ENCODE data around the gene POU6F2.

Gene POU6F2

GRCh38 chr7:39238234-39238869 lies 260.6 kb downstream of the POU6F2 start:
- H3K9ac ChIP-seq (ENCODE audit: low read length in 2 of 2) = no peak overlapping the region
- no peaks in the 10 kb centered on the region for H3K27me3 ChIP-seq (ENCODE audit: control insufficient read depth in 1 of 2, insufficient read depth in 2 of 2, low read length in 2 of 2)
- H3K4me3 ChIP-seq (ENCODE audit: low read length in 2 of 2) = no peak overlapping the region
- no peaks in the 10 kb centered on the region for H3K4me1 ChIP-seq (ENCODE audit: control insufficient read depth, insufficient read depth, low read length)
- no peaks in the 10 kb centered on the region for H3K36me3 ChIP-seq (ENCODE audit: control insufficient read depth in 2 of 2, insufficient read depth in 2 of 2, low read length in 2 of 2)
- no peaks in the 10 kb centered on the region for H3K9me3 ChIP-seq (ENCODE audit: control insufficient read depth in 2 of 2, low read length in 2 of 2)
- H3K27ac ChIP-seq (ENCODE audit: low read length) = no peak overlapping the region

GRCh38 chr7:39240864-39241263 lies 263.2 kb downstream of the POU6F2 start:
- Histone ChIP-seq H3K27ac (ENCODE audit: low read length) (no peak overlapping the region), H3K27me3 (ENCODE audit: control insufficient read depth in 1 of 2, insufficient read depth in 2 of 2, low read length in 2 of 2) (no peaks in the 10 kb centered on the region), H3K4me3 (ENCODE audit: low read length in 2 of 2) (no peak overlapping the region), H3K9ac (ENCODE audit: low read length in 2 of 2) (no peak overlapping the region), H3K4me1 (ENCODE audit: control insufficient read depth, insufficient read depth, low read length) (no peaks in the 10 kb centered on the region), H3K36me3 (ENCODE audit: control insufficient read depth in 2 of 2, insufficient read depth in 2 of 2, low read length in 2 of 2) (no peaks in the 10 kb centered on the region), H3K9me3 (ENCODE audit: control insufficient read depth in 2 of 2, low read length in 2 of 2) (no peaks in the 10 kb centered on the region)

- H3K36me3 ChIP-seq (ENCODE audit: control insufficient read depth in 2 of 2, insufficient read depth in 2 of 2, low read length in 2 of 2) = no peaks in the 10 kb centered on the region
- no peak overlapping the region for H3K4me3 ChIP-seq (ENCODE audit: low read length in 2 of 2)
- no peaks in the 10 kb centered on the region for H3K27me3 ChIP-seq (ENCODE audit: control insufficient read depth in 1 of 2, insufficient read depth in 2 of 2, low read length in 2 of 2)
- H3K4me1 ChIP-seq (ENCODE audit: control insufficient read depth, insufficient read depth, low read length) = no peaks in the 10 kb centered on the region
- no peak overlapping the region for H3K9ac ChIP-seq (ENCODE audit: low read length in 2 of 2)
- H3K9me3 ChIP-seq (ENCODE audit: control insufficient read depth in 2 of 2, low read length in 2 of 2) = no peaks in the 10 kb centered on the region
- H3K27ac ChIP-seq (ENCODE audit: low read length) = no peak overlapping the region
These were observed 269.9 kb downstream of the POU6F2 start for GRCh38 chr7:39247576-39247975.

- H3K27ac ChIP-seq (ENCODE audit: low read length) = no peak overlapping the region
- no peak overlapping the region for H3K4me3 ChIP-seq (ENCODE audit: low read length in 2 of 2)
- no peaks in the 10 kb centered on the region for H3K27me3 ChIP-seq (ENCODE audit: control insufficient read depth in 1 of 2, insufficient read depth in 2 of 2, low read length in 2 of 2)
- H3K9ac ChIP-seq (ENCODE audit: low read length in 2 of 2) = no peak overlapping the region
- H3K9me3 ChIP-seq (ENCODE audit: control insufficient read depth in 2 of 2, low read length in 2 of 2) = no peaks in the 10 kb centered on the region
- H3K4me1 ChIP-seq (ENCODE audit: control insufficient read depth, insufficient read depth, low read length) = no peaks in the 10 kb centered on the region
- H3K36me3 ChIP-seq (ENCODE audit: control insufficient read depth in 2 of 2, insufficient read depth in 2 of 2, low read length in 2 of 2) = no peaks in the 10 kb centered on the region
These were observed 270.5 kb downstream of the POU6F2 start for GRCh38 chr7:39248041-39248691.

GRCh38 chr7:39248692-39249090 lies 271.0 kb downstream of the POU6F2 start:
- H3K27ac ChIP-seq (ENCODE audit: low read length) = no peak overlapping the region
- H3K4me3 ChIP-seq (ENCODE audit: low read length in 2 of 2) = no peak overlapping the region
- no peak overlapping the region for H3K9ac ChIP-seq (ENCODE audit: low read length in 2 of 2)
- H3K9me3 ChIP-seq (ENCODE audit: control insufficient read depth in 2 of 2, low read length in 2 of 2) = no peaks in the 10 kb centered on the region
- H3K36me3 ChIP-seq (ENCODE audit: control insufficient read depth in 2 of 2, insufficient read depth in 2 of 2, low read length in 2 of 2) = no peaks in the 10 kb centered on the region
- H3K27me3 ChIP-seq (ENCODE audit: control insufficient read depth in 1 of 2, insufficient read depth in 2 of 2, low read length in 2 of 2) = no peaks in the 10 kb centered on the region
- H3K4me1 ChIP-seq (ENCODE audit: control insufficient read depth, insufficient read depth, low read length) = no peaks in the 10 kb centered on the region

GRCh38 chr7:39249635-39250152 lies 272.0 kb downstream of the POU6F2 start:
- H3K27ac ChIP-seq (ENCODE audit: low read length) = no peak overlapping the region
- H3K9me3 ChIP-seq (ENCODE audit: control insufficient read depth in 2 of 2, low read length in 2 of 2) = no peaks in the 10 kb centered on the region

GRCh38 chr7:39252916-39253315 lies 275.2 kb downstream of the POU6F2 start:
- Histone ChIP-seq H3K9ac (ENCODE audit: low read length in 2 of 2) (no peak overlapping the region), H3K9me3 (ENCODE audit: control insufficient read depth in 2 of 2, low read length in 2 of 2) (no peaks in the 10 kb centered on the region), H3K36me3 (ENCODE audit: control insufficient read depth in 2 of 2, insufficient read depth in 2 of 2, low read length in 2 of 2) (no peaks in the 10 kb centered on the region), H3K27me3 (ENCODE audit: control insufficient read depth in 1 of 2, insufficient read depth in 2 of 2, low read length in 2 of 2) (no peaks in the 10 kb centered on the region), H3K27ac (ENCODE audit: low read length) (no peak overlapping the region), H3K4me3 (ENCODE audit: low read length in 2 of 2) (no peak overlapping the region), H3K4me1 (ENCODE audit: control insufficient read depth, insufficient read depth, low read length) (no peaks in the 10 kb centered on the region)

More at GRCh38 chr7:39249635-39250152, 272.0 kb downstream of the POU6F2 start:
- Histone ChIP-seq H3K36me3 (ENCODE audit: control insufficient read depth in 2 of 2, insufficient read depth in 2 of 2, low read length in 2 of 2) (no peaks in the 10 kb centered on the region), H3K4me3 (ENCODE audit: low read length in 2 of 2) (no peak overlapping the region), H3K27me3 (ENCODE audit: control insufficient read depth in 1 of 2, insufficient read depth in 2 of 2, low read length in 2 of 2) (no peaks in the 10 kb centered on the region), H3K9ac (ENCODE audit: low read length in 2 of 2) (no peak overlapping the region), H3K4me1 (ENCODE audit: control insufficient read depth, insufficient read depth, low read length) (no peaks in the 10 kb centered on the region)

GRCh38 chr7:39259391-39260003 lies 281.8 kb downstream of the POU6F2 start:
- H3K27ac ChIP-seq (ENCODE audit: low read length) = no peak overlapping the region
- no peak overlapping the region for H3K4me3 ChIP-seq (ENCODE audit: low read length in 2 of 2)
- no peaks in the 10 kb centered on the region for H3K36me3 ChIP-seq (ENCODE audit: control insufficient read depth in 2 of 2, insufficient read depth in 2 of 2, low read length in 2 of 2)
- no peaks in the 10 kb centered on the region for H3K4me1 ChIP-seq (ENCODE audit: control insufficient read depth, insufficient read depth, low read length)
- no peak overlapping the region for H3K9ac ChIP-seq (ENCODE audit: low read length in 2 of 2)
- no peaks in the 10 kb centered on the region for H3K9me3 ChIP-seq (ENCODE audit: control insufficient read depth in 2 of 2, low read length in 2 of 2)
- H3K27me3 ChIP-seq (ENCODE audit: control insufficient read depth in 1 of 2, insufficient read depth in 2 of 2, low read length in 2 of 2) = peaks cover 0 to 2% of the 10 kb centered on the region in 2 donors

- Histone ChIP-seq H3K9ac (ENCODE audit: low read length in 2 of 2) (no peak overlapping the region), H3K36me3 (ENCODE audit: control insufficient read depth in 2 of 2, insufficient read depth in 2 of 2, low read length in 2 of 2) (no peaks in the 10 kb centered on the region), H3K27ac (ENCODE audit: low read length) (no peak overlapping the region), H3K27me3 (ENCODE audit: control insufficient read depth in 1 of 2, insufficient read depth in 2 of 2, low read length in 2 of 2) (peaks cover 0 to 2% of the 10 kb centered on the region in 2 donors), H3K9me3 (ENCODE audit: control insufficient read depth in 2 of 2, low read length in 2 of 2) (no peaks in the 10 kb centered on the region), H3K4me3 (ENCODE audit: low read length in 2 of 2) (no peak overlapping the region), H3K4me1 (ENCODE audit: control insufficient read depth, insufficient read depth, low read length) (no peaks in the 10 kb centered on the region)
These were observed 282.7 kb downstream of the POU6F2 start for GRCh38 chr7:39260279-39260844.

- H3K27ac ChIP-seq (ENCODE audit: low read length) = no peak overlapping the region
- H3K9me3 ChIP-seq (ENCODE audit: control insufficient read depth in 2 of 2, low read length in 2 of 2) = no peaks in the 10 kb centered on the region
- no peak overlapping the region for H3K9ac ChIP-seq (ENCODE audit: low read length in 2 of 2)
- no peaks in the 10 kb centered on the region for H3K4me1 ChIP-seq (ENCODE audit: control insufficient read depth, insufficient read depth, low read length)
- peaks cover 0 to 2% of the 10 kb centered on the region in 2 donors for H3K27me3 ChIP-seq (ENCODE audit: control insufficient read depth in 1 of 2, insufficient read depth in 2 of 2, low read length in 2 of 2)
- H3K36me3 ChIP-seq (ENCODE audit: control insufficient read depth in 2 of 2, insufficient read depth in 2 of 2, low read length in 2 of 2) = no peaks in the 10 kb centered on the region
- H3K4me3 ChIP-seq (ENCODE audit: low read length in 2 of 2) = no peak overlapping the region
These were observed 284.1 kb downstream of the POU6F2 start for GRCh38 chr7:39261771-39262170.
